ENCODE data around the gene CUL2. TPM values are rescaled to one million over a fixed set of nuclear protein-coding genes. Genes with fewer than 3 reads are reported as not detected.

CUL2 gene
- polyA plus RNA-seq, 1 of the 3 experiments (the other 2 are of a cell fraction) = 13.1 TPM

- Histone ChIP-seq H3K27ac (ENCODE audit: low read depth in 2 of 2, low read length in 1 of 2) (peak overlapping the region; percentile 28 to 75; a peak in 2 of 4 replicates), H3K27me3 (ENCODE audit: insufficient read depth) (no peaks in the 10 kb centered on the region), H3K4me2 (peak overlapping the region; percentile 54), H3F3A (replicated peaks; ENCODE audit: insufficient read depth) (peaks cover 24% of the 10 kb centered on the region), H3K9me3 (peaks cover 7% of the 10 kb centered on the region; the same call in 1 of the 2 replicates), H3K4me1 (ENCODE audit: control insufficient read depth in 1 of 2, insufficient read depth in 2 of 2, low read depth in 1 of 2, low read length in 1 of 2) (peaks cover 0 to 2% of the 10 kb centered on the region in 2 experiments; a peak in 1 of 4 replicates), H3K36me3 (replicated peaks in 1 of 2; ENCODE audit: control insufficient read depth in 1 of 2, insufficient read depth in 2 of 2, low read length in 1 of 2) (peaks cover 0 to 8% of the 10 kb centered on the region in 2 experiments), H3K9ac (peak overlapping the region; percentile 4; the same call in 1 of the 2 replicates), H3K4me3 (ENCODE audit: low read depth in 2 of 2, low read length in 1 of 2) (peak overlapping the region in 1 of 2 experiments; percentile 6; a peak in 1 of 4 replicates), H2AFZ (ENCODE audit: low read depth) (no peak overlapping the region), H4K20me1 (ENCODE audit: insufficient read depth) (no peaks in the 10 kb centered on the region), H3K9me2 (no peaks in the 10 kb centered on the region), H3K79me2 (ENCODE audit: insufficient read depth) (peaks cover 82% of the 10 kb centered on the region)
- 3% methylated on average over 3 of the region's 3 CpGs for WGBS (ENCODE audit: low lambda C conversion rate)
- POLR2A ChIA-PET = no interaction called here
- CTCF ChIA-PET = interaction anchor here (0.6 to 1.5 kb wide), 2 partner anchors 10 to 111 kb away, joined by 3 to 6 read pairs; partner anchors contain the start of gene CUL2
- DNase-seq = no peak
- TF ChIP-seq MXI1 (IDR thresholded peaks at IDR 0.05; ENCODE audit: low read depth, low read length) (no peak), ELF1 (IDR thresholded peaks at IDR 0.05) (no peak), NFIC (IDR thresholded peaks at IDR 0.05; ENCODE audit: borderline replicate concordance) (peak; percentile 21; the same call in 1 of the 2 replicates), CHD2 (IDR thresholded peaks at IDR 0.05; ENCODE audit: low read length, partially characterized antibody) (no peak), TCF12 (IDR thresholded peaks at IDR 0.05) (peak; percentile 82), SIN3A (IDR thresholded peaks at IDR 0.05; ENCODE audit: borderline replicate concordance, low read depth, low read length) (no peak), MEF2A (IDR thresholded peaks at IDR 0.05; ENCODE audit: borderline replicate concordance, low read depth) (no peak), GABPA (IDR thresholded peaks at IDR 0.05; ENCODE audit: low read depth) (no peak), SMC3 (IDR thresholded peaks at IDR 0.05; ENCODE audit: low read depth, low read length) (no peak), RXRA (IDR thresholded peaks at IDR 0.05; ENCODE audit: borderline replicate concordance, low read depth) (0 out of 2 replicates have a peak, but pooled peaks have one; percentile 26), RFX5 (IDR thresholded peaks at IDR 0.05; ENCODE audit: low read length) (no peak), CTCF (IDR thresholded peaks at IDR 0.05) (no peak), RAD21 (IDR thresholded peaks at IDR 0.05; ENCODE audit: low read length) (no peak), ZBTB33 (IDR thresholded peaks at IDR 0.05; ENCODE audit: borderline replicate concordance, low read depth) (no peak), JUND (IDR thresholded peaks at IDR 0.05) (peak; percentile 90), TAF1 (IDR thresholded peaks at IDR 0.05; ENCODE audit: borderline replicate concordance, low read depth, low read length) (no peak), FOXJ3 (CRISPR knock-in tag; IDR thresholded peaks at IDR 0.05) (no peak), IRF3 (IDR thresholded peaks at IDR 0.05; ENCODE audit: low read depth, low read length) (no peak), EP300 (IDR thresholded peaks at IDR 0.05; ENCODE audit: borderline replicate concordance in 1 of 2, low read depth in 1 of 2, low read length in 1 of 2) (peak in 1 of 2 experiments; percentile 59; a peak in 1 of 4 replicates), GATA2 (CRISPR knock-in tag; IDR thresholded peaks at IDR 0.05) (no peak), RCOR1 (IDR thresholded peaks at IDR 0.05; ENCODE audit: low read length) (no peak), FOSL2 (IDR thresholded peaks at IDR 0.05; ENCODE audit: borderline replicate concordance, low read depth) (peak; percentile 91), POLR2AphosphoS5 (IDR thresholded peaks at IDR 0.05; ENCODE audit: low read depth, low read length) (peak; percentile 33; the same call in 1 of the 2 replicates), USF2 (IDR thresholded peaks at IDR 0.05; ENCODE audit: borderline replicate concordance, low read depth, low read length) (no peak), EZH2phosphoT487 (IDR thresholded peaks at IDR 0.05; ENCODE audit: borderline replicate concordance, low read depth) (no peak), USF1 (IDR thresholded peaks at IDR 0.05; ENCODE audit: borderline replicate concordance, low read depth) (no peak), MAX (IDR thresholded peaks at IDR 0.05; ENCODE audit: low read depth) (0 out of 2 replicates have a peak, but pooled peaks have one; percentile 23)
Measured at GRCh38 chr10:35079763-35080162, 10.4 kb downstream of the CUL2 start.

Data from SK-N-SH (cell line).